Measurements from ENCODE around the gene DEPDC5. TPM values are rescaled to one million over a fixed set of nuclear protein-coding genes. Genes with fewer than 3 reads are reported as not detected.

The DEPDC5 gene
- total and polyA plus RNA-seq, 2 donors (not counting 1 experiment from before 2014, with no cell fraction given) = 35.5 to 124 TPM

DNA sequence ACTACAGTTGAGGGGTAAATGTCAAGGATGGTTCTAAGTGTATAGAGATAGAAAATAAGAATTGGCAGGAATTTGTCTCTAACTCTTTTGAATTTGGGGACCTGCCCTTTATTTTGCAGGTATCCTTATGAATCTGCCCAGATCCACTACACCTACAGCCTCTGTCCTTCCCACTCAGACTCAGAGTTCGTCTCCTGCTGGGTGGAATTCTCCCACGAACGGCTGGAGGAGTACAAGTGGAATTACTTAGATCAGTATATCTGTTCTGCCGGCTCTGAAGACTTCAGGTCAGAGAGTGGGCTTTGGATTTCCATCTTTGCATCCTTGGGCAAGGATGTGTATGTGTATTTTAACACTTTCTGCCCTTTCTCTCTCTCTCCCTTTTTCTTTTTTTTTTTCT lies 89.7 kb downstream of the DEPDC5 start:
- no peaks in the 10 kb centered on the region for H3K79me2 ChIP-seq (ENCODE audit: control insufficient read depth, insufficient read depth, low read length)
- ChIA-PET POLR2A (interaction anchor here (0.7 kb wide), 1 partner anchor 9 kb away, joined by 3 read pairs; no protein-coding TSS in a partner anchor), CTCF (no interaction called here)
- H4K20me1 ChIP-seq (ENCODE audit: control insufficient read depth, insufficient read depth, low read length, poor library complexity, severe bottlenecking) = no peaks in the 10 kb centered on the region
- intact Hi-C loops (cut with micrococcal nuclease) = loop anchor here (5.0 kb wide), 1 partner anchor 104 kb away; no protein-coding TSS in a partner anchor
- Mint-ChIP-seq H3K4me1 (peaks cover 17% of the 10 kb centered on the region), H3K27me3 (no peaks in the 10 kb centered on the region), H3K9me3 (ENCODE audit: insufficient read depth) (no peaks in the 10 kb centered on the region), H3K4me3 (no peak overlapping the region), H3K27ac (no peak overlapping the region)
- H2AFZ ChIP-seq (ENCODE audit: insufficient read depth, low read depth, low read length, poor library complexity, severe bottlenecking) = no peak overlapping the region
- no peak overlapping the region for H3K27ac ChIP-seq (ENCODE audit: low read length in 2 of 2)
- H3K4me2 ChIP-seq (replicated peaks; ENCODE audit: low read depth, low read length, poor library complexity, severe bottlenecking) = no peak overlapping the region
- H3K9me3 ChIP-seq (ENCODE audit: control extremely low read depth in 1 of 3, control insufficient read depth in 2 of 3, insufficient read depth in 1 of 3, low read length in 2 of 3) = no peaks in the 10 kb centered on the region
- no peak overlapping the region for H3K9ac ChIP-seq (ENCODE audit: low read length)
- DNase-seq (no peak), ATAC-seq (ENCODE audit: low read depth) (no peak)
- peaks cover 8 to 93% of the 10 kb centered on the region in 2 experiments for H3K36me3 ChIP-seq (replicated peaks in 1 of 2; ENCODE audit: control extremely low read depth in 1 of 2, control insufficient read depth in 1 of 2, extremely low read depth in 1 of 2, insufficient read depth in 2 of 2, low read length in 1 of 2)
- 100% methylated on average over 2 of the region's 4 CpGs for WGBS (ENCODE audit: insufficient coverage)
- no peak overlapping the region for H3K4me3 ChIP-seq (ENCODE audit: control extremely low read depth in 1 of 5, extremely low read depth in 1 of 5, insufficient read depth in 1 of 5, low read depth in 2 of 5, low read length in 4 of 5)
- peaks cover 0 to 12% of the 10 kb centered on the region in 2 donors for H3K4me1 ChIP-seq (ENCODE audit: control insufficient read depth in 2 of 2, insufficient read depth in 2 of 2, low read length in 2 of 2)
- TF ChIP-seq, protein P1, sequence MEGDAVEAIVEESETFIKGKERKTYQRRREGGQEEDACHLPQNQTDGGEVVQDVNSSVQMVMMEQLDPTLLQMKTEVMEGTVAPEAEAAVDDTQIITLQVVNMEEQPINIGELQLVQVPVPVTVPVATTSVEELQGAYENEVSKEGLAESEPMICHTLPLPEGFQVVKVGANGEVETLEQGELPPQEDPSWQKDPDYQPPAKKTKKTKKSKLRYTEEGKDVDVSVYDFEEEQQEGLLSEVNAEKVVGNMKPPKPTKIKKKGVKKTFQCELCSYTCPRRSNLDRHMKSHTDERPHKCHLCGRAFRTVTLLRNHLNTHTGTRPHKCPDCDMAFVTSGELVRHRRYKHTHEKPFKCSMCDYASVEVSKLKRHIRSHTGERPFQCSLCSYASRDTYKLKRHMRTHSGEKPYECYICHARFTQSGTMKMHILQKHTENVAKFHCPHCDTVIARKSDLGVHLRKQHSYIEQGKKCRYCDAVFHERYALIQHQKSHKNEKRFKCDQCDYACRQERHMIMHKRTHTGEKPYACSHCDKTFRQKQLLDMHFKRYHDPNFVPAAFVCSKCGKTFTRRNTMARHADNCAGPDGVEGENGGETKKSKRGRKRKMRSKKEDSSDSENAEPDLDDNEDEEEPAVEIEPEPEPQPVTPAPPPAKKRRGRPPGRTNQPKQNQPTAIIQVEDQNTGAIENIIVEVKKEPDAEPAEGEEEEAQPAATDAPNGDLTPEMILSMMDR (IDR thresholded peaks at IDR 0.05) = no peak
- no peak for TF ChIP-seq EZH2 (IDR thresholded peaks at IDR 0.05; ENCODE audit: borderline replicate concordance, insufficient read depth, low read depth, low read length, poor library complexity, severe bottlenecking)
- no peaks in the 10 kb centered on the region for H3K27me3 ChIP-seq (replicated peaks in 1 of 4; ENCODE audit: control extremely low read depth in 1 of 4, control insufficient read depth in 3 of 4, insufficient read depth in 4 of 4, low read length in 3 of 4)

DNA sequence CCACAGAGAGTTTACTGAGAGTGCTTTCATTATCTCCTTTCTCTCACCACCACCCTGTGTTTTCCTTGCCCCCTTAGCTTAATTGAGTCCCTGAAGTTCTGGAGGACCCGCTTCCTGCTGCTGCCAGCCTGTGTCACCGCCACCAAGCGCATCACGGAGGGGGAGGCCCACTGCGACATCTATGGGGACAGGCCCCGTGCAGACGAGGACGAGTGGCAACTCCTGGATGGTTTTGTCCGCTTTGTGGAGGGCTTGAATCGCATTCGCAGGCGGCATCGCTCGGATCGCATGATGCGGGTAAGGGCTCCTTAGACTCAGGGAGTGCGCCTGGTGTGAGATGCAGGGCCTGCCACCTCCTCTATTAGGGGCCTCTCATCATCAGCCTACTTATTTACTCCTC lies 91.1 kb downstream of the DEPDC5 start:
- Histone ChIP-seq H3K27ac (ENCODE audit: low read length in 2 of 2) (no peak overlapping the region), H3K4me2 (replicated peaks; ENCODE audit: low read depth, low read length, poor library complexity, severe bottlenecking) (no peak overlapping the region), H3K9me3 (ENCODE audit: control extremely low read depth in 1 of 3, control insufficient read depth in 2 of 3, insufficient read depth in 1 of 3, low read length in 2 of 3) (no peaks in the 10 kb centered on the region), H3K79me2 (ENCODE audit: control insufficient read depth, insufficient read depth, low read length) (no peaks in the 10 kb centered on the region), H3K9ac (ENCODE audit: low read length) (no peak overlapping the region), H3K4me3 (ENCODE audit: control extremely low read depth in 1 of 5, extremely low read depth in 1 of 5, insufficient read depth in 1 of 5, low read depth in 2 of 5, low read length in 4 of 5) (no peak overlapping the region), H3K4me1 (ENCODE audit: control insufficient read depth in 2 of 2, insufficient read depth in 2 of 2, low read length in 2 of 2) (peaks cover 0 to 12% of the 10 kb centered on the region in 2 donors), H4K20me1 (ENCODE audit: control insufficient read depth, insufficient read depth, low read length, poor library complexity, severe bottlenecking) (no peaks in the 10 kb centered on the region), H3K27me3 (replicated peaks in 1 of 4; ENCODE audit: control extremely low read depth in 1 of 4, control insufficient read depth in 3 of 4, insufficient read depth in 4 of 4, low read length in 3 of 4) (no peaks in the 10 kb centered on the region), H2AFZ (ENCODE audit: insufficient read depth, low read depth, low read length, poor library complexity, severe bottlenecking) (no peak overlapping the region), H3K36me3 (replicated peaks in 1 of 2; ENCODE audit: control extremely low read depth in 1 of 2, control insufficient read depth in 1 of 2, extremely low read depth in 1 of 2, insufficient read depth in 2 of 2, low read length in 1 of 2) (peaks cover 8 to 92% of the 10 kb centered on the region in 2 experiments)
- intact Hi-C loops (cut with micrococcal nuclease) = loop anchor here (5.0 kb wide), 1 partner anchor 102 kb away; no protein-coding TSS in a partner anchor
- ATAC-seq (ENCODE audit: low read depth) (no peak), DNase-seq (no peak)
- no peaks in the 10 kb centered on the region for H3K27me3 Mint-ChIP-seq
- no peak overlapping the region for H3K4me3 Mint-ChIP-seq
- ChIA-PET CTCF (interaction anchor here (0.8 to 0.9 kb wide), 3 partner anchors 18 to 125 kb away, joined by 3 to 4 read pairs (median 3); no protein-coding TSS in a partner anchor), POLR2A (no interaction called here)
- H3K27ac Mint-ChIP-seq = no peak overlapping the region
- TF ChIP-seq, protein P1 (IDR thresholded peaks at IDR 0.05) = no peak
- no peak for TF ChIP-seq EZH2 (IDR thresholded peaks at IDR 0.05; ENCODE audit: borderline replicate concordance, insufficient read depth, low read depth, low read length, poor library complexity, severe bottlenecking)
- H3K9me3 Mint-ChIP-seq (ENCODE audit: insufficient read depth) = no peaks in the 10 kb centered on the region
- peaks cover 17% of the 10 kb centered on the region for H3K4me1 Mint-ChIP-seq
- WGBS (ENCODE audit: insufficient coverage) = over 99% methylated on average over 16 of the region's 17 CpGs

Measured in B cell (primary cell).